H9 (cell line): ENCODE measurements around the gene FPGS. TPM values are rescaled to one million over a fixed set of nuclear protein-coding genes. Genes with fewer than 3 reads are reported as not detected.

ENCODE experiments used
- DNase-seq: peaks from one replicate; pipeline ENCODE4 v3.0.0-alpha.2; 2017
- H2AFZ ChIP-seq: one replicate; pipeline ENCODE4 v1.6.1; 2013; ENCODE audit warnings: mild to moderate bottlenecking, low read length, control low read depth, moderate library complexity
- H2AK5ac ChIP-seq: 2 replicates; pipeline ENCODE4 v1.6.1; 2013; ENCODE audit warnings: low read length, control low read depth, mixed read lengths; ENCODE audit not compliant: insufficient read length
- H2BK120ac ChIP-seq: one replicate; pipeline ENCODE4 v1.6.1; 2013; ENCODE audit warnings: low read depth, mild to moderate bottlenecking, low read length, control low read depth, inconsistent platforms; ENCODE audit not compliant: poor library complexity, severe bottlenecking
- H2BK12ac ChIP-seq: 2 replicates; pipeline ENCODE4 v1.6.1; 2013; ENCODE audit warnings: low read length, control low read depth, mixed read lengths, low read depth; ENCODE audit not compliant: insufficient read length
- H2BK15ac ChIP-seq: 2 replicates; pipeline ENCODE4 v1.6.1; 2013; ENCODE audit warnings: low read depth, low read length, control low read depth
- H2BK20ac ChIP-seq: one replicate; pipeline ENCODE4 v1.6.1; 2013; ENCODE audit warnings: low read depth, mild to moderate bottlenecking, low read length, control low read depth, inconsistent platforms; ENCODE audit not compliant: poor library complexity, severe bottlenecking
- H2BK5ac ChIP-seq: 2 replicates; pipeline ENCODE4 v1.6.1; 2013; ENCODE audit warnings: low read length, control low read depth, mixed read lengths; ENCODE audit not compliant: insufficient read length
- H3K14ac ChIP-seq: 2 replicates; pipeline ENCODE4 v1.6.1; 2013; ENCODE audit warnings: low read length, control low read depth; ENCODE audit not compliant: insufficient read depth
- H3K18ac ChIP-seq: 2 replicates; pipeline ENCODE4 v1.6.1; 2013; ENCODE audit warnings: low read depth, mild to moderate bottlenecking, mixed read lengths, low read length, control low read depth; ENCODE audit not compliant: insufficient read length
- H3K23ac ChIP-seq: 2 replicates; pipeline ENCODE4 v1.6.1; 2013; ENCODE audit warnings: low read length, control low read depth, mixed read lengths, low read depth; ENCODE audit not compliant: insufficient read length
- H3K23me2 ChIP-seq: 2 replicates; pipeline ENCODE4 v1.6.1; 2013; ENCODE audit warnings: low read depth, mild to moderate bottlenecking, mixed read lengths, low read length, control low read depth; ENCODE audit not compliant: insufficient read length, poor library complexity, severe bottlenecking
- H3K27ac ChIP-seq: 2 replicates; pipeline ENCODE4 v1.5.1; 2013; ENCODE audit warnings: low read length, control low read depth, mixed read lengths, low read depth; ENCODE audit not compliant: insufficient read length
- H3K27me3 ChIP-seq: 2 replicates; pipeline ENCODE4 v1.6.1; 2013; ENCODE audit warnings: low read length, control low read depth, inconsistent platforms; ENCODE audit not compliant: insufficient read depth
- H3K4ac ChIP-seq: 2 replicates; pipeline ENCODE4 v1.6.1; 2013; ENCODE audit warnings: low read depth, mild to moderate bottlenecking, control low read depth, inconsistent platforms, low read length, moderate library complexity
- H3K4me1 ChIP-seq: 2 replicates; pipeline ENCODE4 v1.6.1; 2013; ENCODE audit warnings: low read length, control low read depth, inconsistent platforms; ENCODE audit not compliant: insufficient read depth
- H3K4me2 ChIP-seq: 2 replicates; pipeline ENCODE4 v1.6.1; 2013; ENCODE audit warnings: low read length, control low read depth, mixed read lengths; ENCODE audit not compliant: insufficient read length, insufficient read depth
- H3K56ac ChIP-seq: 2 replicates; pipeline ENCODE4 v1.6.1; 2013; ENCODE audit warnings: low read depth, mild to moderate bottlenecking, mixed read lengths, low read length, control low read depth; ENCODE audit not compliant: insufficient read length
- H3K79me1 ChIP-seq: 2 replicates; pipeline ENCODE4 v1.6.1; 2013; ENCODE audit warnings: low read depth, mild to moderate bottlenecking, moderate library complexity, low read length, control low read depth, inconsistent platforms; ENCODE audit not compliant: insufficient read depth, poor library complexity, severe bottlenecking
- H3K79me2 ChIP-seq: 2 replicates; pipeline ENCODE4 v1.6.1; 2013; ENCODE audit warnings: low read length, control low read depth, inconsistent platforms; ENCODE audit not compliant: insufficient read depth
- H3K9ac ChIP-seq: 2 replicates; pipeline ENCODE4 v1.6.1; 2013; ENCODE audit warnings: low read length, control low read depth, mixed read lengths; ENCODE audit not compliant: insufficient read length; ENCODE audit errors: extremely low read depth
- H3K9me3 ChIP-seq: one replicate; pipeline ENCODE4 v1.6.1; 2013; ENCODE audit warnings: low read depth, low read length, inconsistent platforms; ENCODE audit not compliant: control insufficient read depth
- H3T11ph ChIP-seq: one replicate; pipeline ENCODE4 v1.6.1; 2013; ENCODE audit warnings: mild to moderate bottlenecking, low read length, control low read depth, inconsistent platforms
- H4K20me1 ChIP-seq: one replicate; pipeline ENCODE4 v1.6.1; 2013; ENCODE audit not compliant: control insufficient read depth, insufficient read length, insufficient read depth
- H4K5ac ChIP-seq: 2 replicates; pipeline ENCODE4 v1.6.1; 2013; ENCODE audit warnings: low read depth, mild to moderate bottlenecking, mixed read lengths, low read length, control low read depth; ENCODE audit not compliant: insufficient read length
- H4K8ac ChIP-seq: replicated peaks from 2 replicates; pipeline ENCODE4 v1.6.1; 2013; ENCODE audit warnings: low read length, control low read depth, mixed read lengths, low read depth; ENCODE audit not compliant: insufficient read length
- H4K91ac ChIP-seq: 2 replicates; pipeline ENCODE4 v1.6.1; 2013; ENCODE audit warnings: low read depth, mild to moderate bottlenecking, moderate library complexity, mixed read lengths, low read length, control low read depth; ENCODE audit not compliant: insufficient read length
- H3K27ac Mint-ChIP-seq, 3 experiments: 2 replicates in 2 of 3; 3 replicates in 1 of 3; pipeline ENCODE4 v1.8.0; 2020 to 2021; ENCODE audit warnings: mixed read lengths in 3 of 3, mild to moderate bottlenecking in 1 of 3, moderate library complexity in 1 of 3
- H3K27me3 Mint-ChIP-seq: 2 replicates; pipeline ENCODE4 v1.8.0; 2021; ENCODE audit warnings: low read depth, mild to moderate bottlenecking, moderate library complexity, mixed read lengths
- H3K36me3 Mint-ChIP-seq, 3 experiments: 2 replicates in 2 of 3; 3 replicates in 1 of 3; pipeline ENCODE4 v1.8.0; 2020 to 2021; ENCODE audit warnings: low read depth in 3 of 3, mixed read lengths in 3 of 3; ENCODE audit not compliant: insufficient read depth in 1 of 3
- H3K4me1 Mint-ChIP-seq, 2 experiments: 2 replicates each; pipeline ENCODE4 v1.8.0; 2020; ENCODE audit warnings: mixed read lengths in 2 of 2
- H3K4me3 Mint-ChIP-seq, 2 experiments: 2 replicates in 1 of 2; 3 replicates in 1 of 2; pipeline ENCODE4 v1.8.0; 2020 to 2021; ENCODE audit warnings: mild to moderate bottlenecking in 2 of 2, mixed read lengths in 2 of 2, moderate library complexity in 1 of 2
- H3K9me3 Mint-ChIP-seq, 2 experiments: 2 replicates in 1 of 2; 3 replicates in 1 of 2; pipeline ENCODE4 v1.8.0; 2020; ENCODE audit warnings: mild to moderate bottlenecking in 2 of 2, mixed read lengths in 2 of 2, moderate library complexity in 1 of 2
- WGBS: extraction: QIAGEN DNeasy Blood & Tissue Kit; methylation state at CpG from one replicate; pipeline ENCODE4 v1.1.7; 2013; ENCODE audit warnings: missing lambda C conversion rate, low lambda C conversion rate, mixed read lengths; ENCODE audit not compliant: insufficient read length; ENCODE audit errors: extremely low coverage; 5-methylcytosine and 5-hydroxymethylcytosine counted together
- total RNA-seq: library from RNA; stranded (reverse); gene quantifications from 2 replicates; pipeline ENCODE4 v1.2.1, GENCODE V29; 2021
- TF ChIP-seq, protein P1 (sequence below): fragments of 200-600 bp; sonication (generic); conservative IDR thresholded peaks from 3 replicates; pipeline ENCODE4 v1.8.0; 2021; ENCODE audit warnings: antibody characterized with exemption, mild to moderate bottlenecking

FPGS gene
- total RNA-seq, 1 experiment from 2014 or later: 68.4 TPM

DNA sequence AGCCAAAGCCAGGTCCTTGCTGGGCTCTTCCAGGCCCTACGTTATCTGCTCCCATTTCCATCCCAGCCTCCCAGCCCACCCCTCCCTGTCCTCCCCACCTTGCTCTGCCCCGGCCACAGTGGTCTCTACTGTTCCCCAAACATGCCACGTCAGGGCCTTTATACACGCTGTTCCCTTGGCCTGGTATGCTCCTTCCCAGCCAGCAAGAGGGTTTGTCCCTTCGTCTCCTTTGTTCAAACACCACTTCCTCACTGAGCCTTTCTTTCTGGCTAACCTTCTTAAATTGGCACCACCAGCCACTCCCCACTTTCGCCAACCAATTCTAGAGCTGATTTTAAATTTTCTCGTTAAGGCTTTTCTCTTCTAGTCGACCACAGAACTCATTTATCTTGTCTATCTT, 34.0 kb upstream of the FPGS start:
- H3K27me3 ChIP-seq: no peaks in the 10 kb centered on the region
- H3K4me3 Mint-ChIP-seq: peak overlapping the region in 1 of 2 experiments; percentile 24; a peak in 2 of 5 replicates
- no peak overlapping the region for H3K56ac ChIP-seq
- no peak overlapping the region for H3K23ac ChIP-seq
- H4K20me1 ChIP-seq: no peaks in the 10 kb centered on the region
- peaks cover 7% of the 10 kb centered on the region for H3K27me3 Mint-ChIP-seq
- no peak overlapping the region for H2BK12ac ChIP-seq
- no peak overlapping the region for H3K14ac ChIP-seq
- H3K18ac ChIP-seq: no peak overlapping the region
- H3K23me2 ChIP-seq: peaks cover 6% of the 10 kb centered on the region
- H3K79me2 ChIP-seq: no peaks in the 10 kb centered on the region
- no peak overlapping the region for H2AFZ ChIP-seq
- H3K79me1 ChIP-seq: no peaks in the 10 kb centered on the region
- no peak overlapping the region for H2BK20ac ChIP-seq
- no peak overlapping the region for H3T11ph ChIP-seq
- no peak overlapping the region for H4K8ac ChIP-seq
- DNase-seq: no peak
- no peak overlapping the region for H2BK15ac ChIP-seq
- H3K27ac ChIP-seq: no peak overlapping the region
- H2BK120ac ChIP-seq: no peak overlapping the region
- H3K4me2 ChIP-seq: no peak overlapping the region
- no CpG with 5 or more reads among the region's 8 CpGs for WGBS
- H4K5ac ChIP-seq: no peak overlapping the region
- no peaks in the 10 kb centered on the region; a peak in 1 of 5 replicates for H3K9me3 Mint-ChIP-seq
- TF ChIP-seq, protein P1, sequence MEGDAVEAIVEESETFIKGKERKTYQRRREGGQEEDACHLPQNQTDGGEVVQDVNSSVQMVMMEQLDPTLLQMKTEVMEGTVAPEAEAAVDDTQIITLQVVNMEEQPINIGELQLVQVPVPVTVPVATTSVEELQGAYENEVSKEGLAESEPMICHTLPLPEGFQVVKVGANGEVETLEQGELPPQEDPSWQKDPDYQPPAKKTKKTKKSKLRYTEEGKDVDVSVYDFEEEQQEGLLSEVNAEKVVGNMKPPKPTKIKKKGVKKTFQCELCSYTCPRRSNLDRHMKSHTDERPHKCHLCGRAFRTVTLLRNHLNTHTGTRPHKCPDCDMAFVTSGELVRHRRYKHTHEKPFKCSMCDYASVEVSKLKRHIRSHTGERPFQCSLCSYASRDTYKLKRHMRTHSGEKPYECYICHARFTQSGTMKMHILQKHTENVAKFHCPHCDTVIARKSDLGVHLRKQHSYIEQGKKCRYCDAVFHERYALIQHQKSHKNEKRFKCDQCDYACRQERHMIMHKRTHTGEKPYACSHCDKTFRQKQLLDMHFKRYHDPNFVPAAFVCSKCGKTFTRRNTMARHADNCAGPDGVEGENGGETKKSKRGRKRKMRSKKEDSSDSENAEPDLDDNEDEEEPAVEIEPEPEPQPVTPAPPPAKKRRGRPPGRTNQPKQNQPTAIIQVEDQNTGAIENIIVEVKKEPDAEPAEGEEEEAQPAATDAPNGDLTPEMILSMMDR: no peak
- H2AK5ac ChIP-seq: no peak overlapping the region
- peak overlapping the region in 1 of 3 experiments; percentile 6; a peak in 2 of 7 replicates for H3K27ac Mint-ChIP-seq
- H3K9ac ChIP-seq: no peak overlapping the region
- no peaks in the 10 kb centered on the region for H3K9me3 ChIP-seq
- no peaks in the 10 kb centered on the region for H3K36me3 Mint-ChIP-seq
- no peak overlapping the region for H3K4ac ChIP-seq
- no peak overlapping the region for H2BK5ac ChIP-seq
- H4K91ac ChIP-seq: no peak overlapping the region
- H3K4me1 ChIP-seq: peaks cover 8% of the 10 kb centered on the region
- peaks cover 37 to 43% of the 10 kb centered on the region in 2 experiments for H3K4me1 Mint-ChIP-seq
